HG03432 (cell line): ENCODE results near the gene BACH2.
A peak's percentile ranks its signal among the peaks of the same experiment; 100 is the strongest.

Source experiments
- ATAC-seq: cut with Tn5 transposase; IDR thresholded peaks from one replicate; pipeline ENCODE4 v1.9.1; 2021; ENCODE audit warnings: mild to moderate bottlenecking, moderate library complexity; ENCODE audit not compliant: unreplicated experiment

BACH2 gene

DNA sequence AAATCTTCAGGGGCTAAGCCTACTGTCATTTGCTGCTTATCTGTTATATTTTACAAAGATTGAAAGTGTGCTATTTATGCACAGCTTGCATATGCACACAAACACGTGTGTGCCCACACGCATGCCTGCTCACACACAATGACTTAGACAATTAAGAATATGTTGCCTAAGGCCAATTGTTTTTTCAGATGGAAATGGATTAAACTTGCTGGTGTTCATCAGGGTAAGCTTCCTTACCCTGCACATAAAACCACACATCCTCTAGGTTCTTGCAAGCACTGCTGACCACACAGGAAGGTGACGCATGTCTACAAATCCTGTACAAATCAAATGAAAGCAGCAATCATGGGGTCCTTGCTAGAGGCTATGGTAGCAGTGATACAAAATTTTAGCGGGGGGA, 344.0 kb downstream of the BACH2 start:
- ATAC-seq: no peak

DNA sequence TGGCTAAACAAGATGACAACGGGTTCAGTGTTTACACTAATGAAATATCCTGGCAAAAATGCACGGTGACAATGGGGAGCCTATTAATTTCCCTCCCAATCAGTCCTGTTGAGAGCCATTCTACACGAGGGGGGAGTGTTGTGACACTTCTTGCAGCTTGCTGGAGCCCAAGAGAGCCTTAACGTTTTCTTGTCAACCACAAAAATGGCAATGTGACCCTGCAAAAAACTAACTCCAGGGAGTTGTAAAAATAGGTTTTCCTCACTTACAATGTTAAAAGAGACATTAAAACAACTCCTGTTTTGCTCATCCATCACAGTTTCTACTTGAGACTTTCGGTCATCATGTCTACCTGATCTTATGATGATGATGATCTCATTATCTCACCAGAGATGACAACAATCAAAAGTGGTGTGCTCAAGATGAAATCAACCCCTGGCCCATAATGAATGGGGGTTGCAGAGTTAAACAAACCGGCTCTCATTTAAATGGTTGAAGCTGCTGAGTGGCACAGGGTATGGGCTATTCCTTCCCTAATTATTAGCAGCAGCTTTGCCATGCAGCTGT, 344.5 kb downstream of the BACH2 start:
- no peak for ATAC-seq

DNA sequence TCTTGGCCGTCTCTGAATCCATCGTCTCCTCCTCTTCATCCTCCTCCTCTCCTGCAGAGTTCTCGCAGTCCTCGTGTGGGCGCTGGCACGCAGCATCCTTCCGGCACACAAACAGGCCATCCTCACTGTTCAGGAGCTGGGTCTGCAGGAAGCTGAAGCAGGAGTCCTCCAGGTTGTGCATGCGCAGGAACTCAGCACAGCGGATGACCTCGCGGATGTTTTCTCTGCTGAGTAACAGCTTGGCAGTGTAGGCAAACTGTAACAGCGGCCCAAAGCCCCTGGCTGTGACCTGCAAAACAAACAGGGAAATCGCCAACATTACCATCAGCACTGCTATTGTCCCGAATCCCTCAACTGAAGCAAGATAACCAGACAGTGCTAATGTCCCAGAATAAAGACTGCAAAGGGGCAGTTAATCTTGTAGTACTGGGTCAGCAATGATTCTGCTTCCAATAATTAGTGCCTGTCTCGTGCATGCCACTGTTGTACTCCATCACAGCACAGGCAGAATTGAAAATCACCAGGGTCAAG, 345.0 kb downstream of the BACH2 start:
- no peak for ATAC-seq

DNA sequence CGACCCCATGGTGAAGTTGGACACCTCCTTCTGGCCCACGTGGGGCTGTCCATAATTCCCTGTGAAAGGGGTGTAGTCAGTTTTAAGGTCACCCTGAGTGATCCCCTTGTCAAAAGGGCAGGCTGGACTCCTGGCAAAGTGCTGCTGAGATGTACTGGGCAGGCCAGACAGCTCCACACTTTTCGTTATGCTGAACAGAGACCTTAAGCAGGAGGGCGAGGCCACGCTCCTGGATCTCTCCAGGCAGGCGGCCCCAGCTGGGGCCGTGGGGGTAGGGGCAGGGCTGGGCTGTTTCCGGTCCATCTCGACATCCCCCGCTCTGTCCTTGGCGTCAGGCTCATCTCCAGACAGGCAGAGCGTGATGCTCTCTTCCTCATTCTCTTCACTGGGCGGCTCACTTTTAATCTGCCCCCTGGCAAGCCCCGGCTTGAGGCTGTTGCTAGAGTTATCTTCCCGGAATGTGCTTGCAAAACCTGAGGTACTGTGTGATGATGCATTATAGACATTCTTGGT, 345.7 kb downstream of the BACH2 start:
- ATAC-seq: no peak

DNA sequence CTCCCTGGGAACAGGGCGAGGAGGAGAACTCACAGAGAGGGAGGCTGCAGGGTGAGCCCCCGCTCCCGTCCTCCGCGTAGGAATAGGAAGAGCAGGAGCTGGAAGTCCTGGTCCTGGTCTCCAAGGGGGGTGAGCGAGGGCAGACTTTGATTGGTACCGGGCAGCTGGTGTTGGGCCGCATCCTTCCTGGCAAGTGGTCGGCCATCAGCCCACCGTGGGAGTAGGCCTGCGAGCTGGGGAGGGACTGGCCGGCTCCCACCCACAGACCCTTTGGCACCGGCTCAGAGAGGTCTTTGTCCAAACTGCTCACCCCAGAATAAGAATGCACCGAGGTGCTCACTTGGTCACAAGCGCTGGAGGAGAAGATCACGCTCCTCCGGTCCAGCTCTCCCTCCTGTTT, 346.2 kb downstream of the BACH2 start:
- ATAC-seq: no peak

DNA sequence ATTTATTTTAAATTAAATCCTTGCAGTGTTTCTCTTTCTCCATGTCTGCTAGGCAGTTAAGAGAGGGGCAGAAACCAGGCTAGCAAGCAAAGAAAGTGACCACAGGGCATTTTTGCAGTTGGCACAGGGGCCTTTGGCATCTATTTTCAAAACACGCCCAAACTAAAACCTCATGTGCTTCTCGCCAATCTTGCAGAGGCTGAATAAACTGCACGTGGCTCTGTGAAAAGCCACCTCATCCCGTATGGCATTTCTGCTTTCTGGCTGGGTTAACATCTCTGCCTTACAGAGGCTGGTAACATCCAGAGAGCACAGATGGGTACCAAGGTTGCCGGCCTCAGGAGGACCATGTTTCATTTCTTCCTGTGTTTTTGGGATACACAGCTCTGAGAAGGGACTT, 347.8 kb downstream of the BACH2 start:
- ATAC-seq: no peak

DNA sequence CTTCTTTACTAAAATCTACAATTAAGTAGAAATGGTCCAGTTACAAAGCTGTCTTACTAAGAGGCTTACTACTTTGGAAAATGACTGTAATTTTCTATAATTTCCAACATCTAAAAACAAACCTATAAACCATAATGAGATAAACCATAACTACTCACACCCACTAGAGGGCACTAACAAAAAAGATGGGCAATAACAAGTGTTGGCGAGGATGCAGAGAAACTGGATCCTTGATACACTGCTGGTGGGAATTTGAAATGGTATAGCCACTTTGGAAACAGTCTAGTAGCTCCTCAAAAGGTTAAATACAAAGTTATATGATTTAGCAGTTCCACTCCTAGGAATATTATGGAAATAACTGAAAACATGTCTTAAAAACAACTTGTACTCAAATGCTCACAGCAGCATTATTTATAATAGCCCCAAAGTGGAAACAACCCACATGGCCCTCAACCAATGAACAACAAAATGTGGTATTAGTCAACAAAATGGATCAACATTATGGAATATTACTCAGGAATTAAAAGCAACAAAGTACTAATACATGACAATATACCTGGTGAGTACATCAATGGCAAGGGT, 351.7 kb downstream of the BACH2 start:
- ATAC-seq: no peak

DNA sequence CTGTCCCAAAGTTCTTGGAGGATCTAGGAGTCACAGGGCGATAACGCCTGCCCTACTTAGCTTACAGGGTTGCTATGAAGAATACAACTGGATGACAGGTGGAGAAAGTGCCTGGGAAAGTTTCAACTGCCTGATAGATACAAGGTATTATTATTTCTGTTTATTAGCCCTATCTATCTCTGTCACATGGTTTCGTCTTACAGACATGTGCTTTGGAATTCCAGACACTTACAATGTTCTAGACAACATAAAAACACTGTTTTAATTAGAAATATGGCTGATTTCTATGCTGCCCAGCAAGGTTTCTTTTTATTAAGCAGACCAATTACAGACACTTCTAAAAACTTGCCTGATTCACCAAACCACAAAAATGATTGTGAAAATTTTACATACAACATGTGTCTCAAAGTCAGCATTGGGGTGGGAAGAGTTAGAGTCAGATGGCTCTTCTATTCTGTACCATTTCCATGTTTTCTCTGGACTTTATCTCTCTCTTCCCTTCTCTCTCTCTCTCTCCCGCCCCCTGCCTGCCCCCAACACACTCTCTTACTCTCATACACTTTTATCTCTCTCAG, 352.4 kb downstream of the BACH2 start:
- no peak for ATAC-seq

DNA sequence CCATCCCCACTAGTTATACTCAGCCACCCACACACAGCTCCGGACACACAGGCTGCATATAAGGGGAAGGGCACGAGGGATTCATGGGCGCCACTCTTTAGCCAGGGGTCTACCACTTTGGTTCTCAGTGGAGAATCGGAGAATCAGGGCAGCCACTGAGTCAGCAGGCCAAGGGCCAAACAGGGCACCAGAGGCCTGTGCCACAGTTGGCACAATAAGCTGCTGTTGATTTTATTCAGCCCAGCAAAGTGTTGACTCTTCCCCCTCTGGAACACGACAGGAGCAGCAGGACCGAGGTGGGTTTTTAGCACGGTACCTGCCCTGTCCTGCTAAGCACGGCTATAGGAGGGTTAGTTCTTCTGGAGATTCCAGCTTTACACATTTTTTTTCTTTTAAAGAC, 354.0 kb downstream of the BACH2 start:
- no peak for ATAC-seq

DNA sequence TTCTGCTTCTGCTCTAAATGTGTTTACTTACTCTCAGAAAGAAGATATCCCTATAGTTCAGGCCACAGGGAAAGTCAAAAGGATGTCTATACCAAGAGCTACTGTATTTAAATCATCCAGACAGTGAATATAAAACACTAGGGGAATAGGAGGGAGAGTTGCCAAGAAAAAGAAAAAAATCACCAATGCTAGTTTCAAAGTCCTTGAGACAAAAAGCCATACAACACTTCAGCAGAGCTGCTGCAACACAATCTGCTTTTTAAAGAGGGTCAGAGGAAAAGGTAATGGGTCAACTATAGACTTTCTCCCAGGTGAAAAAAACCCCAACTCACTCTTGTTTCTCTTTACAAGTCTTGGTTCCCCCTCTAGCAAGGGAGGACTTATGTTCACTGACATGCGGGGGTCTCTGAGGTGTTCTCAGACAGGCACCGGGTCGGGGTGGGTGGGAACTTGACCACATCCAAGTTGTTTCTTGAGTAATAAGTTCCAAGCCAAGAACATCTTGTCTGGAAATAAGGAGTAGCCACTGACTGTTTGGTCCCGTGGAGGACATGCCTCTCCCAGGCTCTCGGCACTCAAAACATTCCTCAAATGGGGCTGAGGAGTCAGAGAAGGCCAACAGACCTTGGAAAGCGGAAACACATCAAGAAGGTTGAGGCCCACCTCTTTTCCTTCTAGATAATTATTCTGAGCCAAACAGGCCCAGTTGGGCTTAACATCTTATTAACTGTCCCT, 354.7 kb downstream of the BACH2 start:
- no peak for ATAC-seq

DNA sequence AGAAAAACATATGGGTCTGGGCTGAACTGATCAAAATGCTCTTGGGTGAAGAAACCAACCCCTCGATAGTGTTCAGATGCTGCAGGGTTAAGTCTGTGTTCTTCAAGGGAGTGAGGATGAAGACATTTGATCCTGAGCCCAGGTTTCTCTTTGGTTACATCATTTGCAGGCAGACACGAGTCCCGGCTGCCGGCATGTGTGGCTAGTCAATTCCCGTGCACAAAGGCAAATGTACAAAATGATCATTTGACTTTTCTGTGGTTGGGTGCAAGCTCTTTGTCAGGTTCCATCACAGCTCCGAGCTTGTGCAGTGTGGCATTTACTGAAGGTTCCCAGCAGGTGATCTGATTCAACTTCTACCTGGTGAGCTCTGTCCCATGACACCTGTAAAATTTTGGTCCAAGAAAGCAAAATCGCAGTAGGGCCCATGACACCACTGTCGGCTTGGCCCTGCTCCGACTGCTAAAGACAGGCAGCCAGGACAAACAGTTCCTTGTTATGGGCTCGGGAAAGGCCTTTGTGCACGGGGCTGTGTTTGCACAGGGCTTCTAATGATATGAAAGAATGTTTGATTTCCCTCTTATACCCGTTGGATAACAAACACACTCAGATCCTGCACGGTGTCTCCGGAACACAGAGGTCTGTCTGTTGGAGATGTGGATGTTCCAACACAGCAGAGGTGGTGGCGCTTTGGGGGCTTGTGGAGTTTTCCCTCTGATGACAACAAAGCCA, 355.4 kb downstream of the BACH2 start:
- ATAC-seq: no peak

DNA sequence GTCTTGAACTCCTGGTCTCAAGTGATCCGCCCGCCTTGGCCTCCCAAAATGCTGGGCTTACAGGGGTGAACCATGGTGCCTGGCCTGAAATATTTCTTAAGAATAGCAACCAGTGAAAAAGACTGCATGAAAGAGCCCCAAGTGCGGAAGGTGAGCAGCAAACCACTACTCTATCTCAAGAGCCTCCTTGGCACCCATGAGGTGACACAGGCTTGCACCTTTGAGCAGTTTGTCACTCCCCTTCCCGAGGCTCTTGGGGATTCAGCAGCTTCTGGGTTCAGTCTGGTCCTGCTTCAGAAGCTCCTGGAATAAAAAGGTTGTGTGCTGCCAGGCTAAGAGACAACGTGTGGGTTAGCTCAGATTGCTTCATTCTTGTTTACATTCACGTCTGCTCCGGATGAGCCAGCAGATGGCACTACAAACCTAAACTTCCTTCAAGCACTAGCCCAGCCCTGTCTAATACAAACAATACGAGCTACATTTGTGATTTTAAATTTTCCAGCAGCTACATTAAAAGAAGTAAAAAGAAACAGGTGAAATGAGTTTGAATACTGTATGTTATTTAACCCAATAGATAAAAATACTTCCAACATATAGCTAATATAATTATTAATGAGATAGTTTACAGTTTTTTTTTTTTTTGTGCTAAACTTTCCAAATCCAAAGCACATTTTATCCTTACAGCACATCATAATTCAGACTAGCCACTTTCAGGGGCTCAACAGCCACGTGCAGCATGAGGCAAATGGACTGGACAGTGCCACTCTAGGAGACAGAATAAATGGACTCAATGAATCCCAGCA, 356.2 kb downstream of the BACH2 start:
- ATAC-seq: peak; percentile 87

DNA sequence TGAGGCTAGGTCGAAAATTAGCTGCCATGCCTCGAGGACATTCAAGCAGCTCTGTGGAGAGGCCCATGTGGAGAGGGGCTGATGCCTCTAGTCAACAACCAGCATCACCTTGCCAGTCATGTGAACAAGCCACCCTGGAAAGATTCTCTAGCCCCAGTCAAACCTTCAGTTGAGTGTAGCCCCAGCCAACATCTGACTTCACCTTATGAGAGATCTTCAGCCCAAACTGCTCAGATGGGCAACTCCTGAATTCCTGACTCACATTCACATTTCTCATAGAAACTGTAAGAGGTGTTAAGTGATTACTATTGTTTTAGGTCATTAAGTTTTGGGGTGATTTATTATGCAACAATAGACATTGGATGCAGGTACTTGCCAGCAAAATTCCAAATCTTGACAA, 357.5 kb downstream of the BACH2 start:
- no peak for ATAC-seq

DNA sequence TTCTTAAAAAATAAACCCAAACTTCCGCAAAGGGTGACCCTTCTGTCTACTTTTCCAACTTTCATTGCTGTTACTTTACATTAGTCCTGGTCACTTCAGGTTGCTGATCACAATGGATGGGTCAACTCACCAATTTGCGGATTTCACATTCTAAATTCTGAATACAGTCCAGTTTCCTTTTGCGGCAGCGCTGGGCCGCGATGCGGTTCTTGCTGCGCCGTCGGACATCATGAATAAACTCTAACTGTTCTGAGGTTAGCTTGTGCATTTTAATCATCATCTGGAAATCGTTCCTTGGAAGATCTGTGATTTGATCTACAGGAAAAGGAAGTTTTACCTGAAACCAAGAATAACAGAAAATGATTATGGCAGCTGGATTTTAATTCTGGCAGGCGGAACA, 358.6 kb downstream of the BACH2 start:
- ATAC-seq: no peak

DNA sequence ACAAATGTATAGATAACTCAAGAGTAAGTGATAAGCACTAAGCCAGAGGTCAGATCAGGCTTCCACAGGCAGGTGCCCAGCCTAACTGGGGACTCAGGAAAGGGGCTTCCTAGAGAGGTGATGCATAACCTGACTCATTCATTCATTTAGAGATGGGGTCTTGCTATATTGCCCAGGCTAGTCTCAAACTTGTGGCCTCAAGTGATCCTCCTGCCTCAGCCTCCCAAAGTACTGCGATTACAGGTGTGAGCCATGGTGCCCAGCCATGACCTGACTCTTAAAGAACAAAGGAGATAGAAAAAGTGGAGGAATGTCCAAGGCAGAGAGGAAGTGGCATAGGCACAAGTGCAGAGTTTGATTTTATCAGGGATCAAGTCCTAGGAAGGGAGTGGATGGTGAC, 360.5 kb downstream of the BACH2 start:
- ATAC-seq: no peak

DNA sequence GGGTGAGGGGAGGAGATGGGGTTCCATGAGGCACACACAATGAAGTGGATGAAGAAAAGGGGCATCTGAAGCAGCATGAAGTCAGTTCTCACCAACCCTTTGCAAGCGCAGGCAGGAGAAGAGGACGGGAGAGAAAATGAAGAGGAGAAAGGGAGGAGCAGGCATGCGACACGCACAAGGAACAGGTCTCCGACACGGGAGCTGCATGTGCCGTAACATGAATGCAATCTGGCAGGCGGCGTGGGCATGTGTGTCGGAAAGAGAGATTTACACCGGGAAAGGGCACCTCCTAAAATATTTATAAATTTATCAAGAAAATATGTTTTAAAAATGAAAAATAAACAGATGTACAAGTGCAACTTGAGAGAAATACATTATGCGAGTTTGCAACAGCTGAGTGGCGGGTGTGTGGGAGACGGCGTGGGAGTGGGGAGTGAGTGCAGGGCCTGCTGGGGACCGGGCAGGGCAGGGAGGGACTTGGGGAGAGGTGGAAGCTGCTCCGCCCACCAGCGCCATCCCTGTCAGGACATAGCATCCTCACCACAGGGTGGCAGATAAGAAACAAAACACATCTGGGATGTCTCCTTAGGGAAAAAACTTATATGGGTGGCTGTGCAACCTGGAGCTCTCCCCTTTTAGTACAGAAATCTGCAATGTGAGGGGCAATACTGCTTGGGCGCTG, 361.8 kb downstream of the BACH2 start:
- ATAC-seq: no peak

DNA sequence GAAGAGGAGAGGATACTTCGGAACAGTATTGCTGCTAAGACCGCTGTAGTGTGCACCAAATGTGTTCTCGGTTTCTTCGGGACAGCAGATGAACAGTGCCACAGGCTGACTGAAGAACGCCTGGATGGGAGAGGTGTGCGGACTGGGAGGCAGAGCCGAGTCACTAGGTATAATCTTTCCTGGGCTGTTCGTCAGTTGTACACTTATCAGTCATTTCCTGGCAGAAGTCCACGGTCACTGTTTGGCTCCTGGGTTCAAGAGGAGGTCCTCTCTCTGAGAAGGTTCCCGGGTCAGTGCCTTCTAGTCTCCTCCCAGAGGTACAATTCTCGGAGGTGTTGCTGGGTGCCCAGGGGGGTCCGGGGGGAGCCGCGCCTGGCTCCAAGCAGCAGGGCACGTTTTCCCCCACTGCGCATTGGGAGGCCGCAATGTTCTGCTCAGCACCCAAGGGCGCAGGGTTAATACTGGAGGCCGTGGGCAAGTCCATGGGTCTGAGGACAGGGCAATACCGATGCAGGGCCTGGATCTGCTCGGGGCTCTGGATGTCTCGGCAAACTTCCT, 364.3 kb downstream of the BACH2 start:
- no peak for ATAC-seq

DNA sequence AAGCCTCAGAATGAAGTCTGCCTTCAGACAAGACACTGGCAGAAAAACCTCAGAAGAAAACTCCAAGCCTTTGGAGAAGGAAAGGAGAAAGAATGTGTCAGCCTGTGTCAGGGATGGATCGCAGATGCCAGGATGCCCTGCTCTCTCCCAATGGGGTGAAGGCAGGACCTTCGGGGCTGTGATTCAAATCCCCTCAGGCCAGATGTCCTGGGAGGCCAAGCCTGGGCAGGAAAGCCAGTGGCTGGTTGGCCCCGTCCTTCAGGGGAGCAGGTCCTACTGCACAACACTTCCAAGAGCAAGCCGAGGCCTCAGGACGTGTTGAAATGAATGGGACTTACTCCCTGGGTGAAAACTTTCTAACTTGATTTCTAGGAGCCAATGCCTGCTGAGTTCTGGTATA, 365.9 kb downstream of the BACH2 start:
- ATAC-seq: no peak

DNA sequence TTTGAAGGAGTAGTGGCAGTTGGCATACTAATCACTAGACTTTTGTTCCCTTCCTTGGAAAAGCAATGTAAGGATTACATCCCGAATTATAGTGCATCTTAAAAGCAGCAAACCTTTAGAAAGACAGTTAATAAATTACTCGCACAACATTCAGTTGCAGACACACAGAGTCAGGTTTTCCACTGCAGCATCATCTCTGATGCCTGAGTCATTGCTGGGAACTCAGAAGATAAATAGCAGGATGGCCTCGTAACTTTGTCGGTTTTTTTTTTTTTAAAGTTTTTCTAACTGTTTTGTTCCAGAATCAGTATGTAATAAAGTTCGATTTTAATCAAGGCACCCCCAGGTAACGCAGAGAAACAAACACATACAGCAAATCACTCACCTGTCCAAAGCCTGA, 368.0 kb downstream of the BACH2 start:
- ATAC-seq: no peak
